Kidney epithelial cell (primary cell): ENCODE results near the gene GAS2L1. TPM values are rescaled to one million over a fixed set of nuclear protein-coding genes. Genes with fewer than 3 reads are reported as not detected.
"Not testable (repeated sequence)": the region's sequence is repeated elsewhere in the genome, so short reads cannot be mapped to it uniquely, and the experiment has no call there.

Experiments
- DNase-seq: peaks from one replicate; pipeline ENCODE4 v3.0.0-alpha.2; 2010; ENCODE audit warnings: low read depth
- H3K27me3 ChIP-seq: 2 replicates; pipeline ENCODE4 v1.6.0; 2011; ENCODE audit warnings: low read length; ENCODE audit not compliant: control insufficient read depth, insufficient read depth
- H3K36me3 ChIP-seq: 2 replicates; pipeline ENCODE4 v1.5.1; 2011; ENCODE audit warnings: low read length; ENCODE audit not compliant: control insufficient read depth, insufficient read depth
- H3K4me3 ChIP-seq: 2 replicates; pipeline ENCODE4 v1.5.1; 2011; ENCODE audit warnings: low read depth, mild to moderate bottlenecking, control low read depth, low read length
- total RNA-seq: library from RNA; depleted of rRNA; stranded (reverse); fragments of >200 nt; gene quantifications from 2 replicates; pipeline ENCODE4 v1.2.3, GENCODE V29; 2015
- TF ChIP-seq, protein P1 (sequence below): IDR thresholded peaks from 2 replicates; pipeline ENCODE4 v1.5.1; 2011; ENCODE audit warnings: mild to moderate bottlenecking, moderate library complexity, low read length, control low read depth, inconsistent platforms; ENCODE audit not compliant: insufficient read depth, poor library complexity, severe bottlenecking

Gene GAS2L1
- total RNA-seq, 1 donor from 2014 or later, result 8.9 TPM

DNA sequence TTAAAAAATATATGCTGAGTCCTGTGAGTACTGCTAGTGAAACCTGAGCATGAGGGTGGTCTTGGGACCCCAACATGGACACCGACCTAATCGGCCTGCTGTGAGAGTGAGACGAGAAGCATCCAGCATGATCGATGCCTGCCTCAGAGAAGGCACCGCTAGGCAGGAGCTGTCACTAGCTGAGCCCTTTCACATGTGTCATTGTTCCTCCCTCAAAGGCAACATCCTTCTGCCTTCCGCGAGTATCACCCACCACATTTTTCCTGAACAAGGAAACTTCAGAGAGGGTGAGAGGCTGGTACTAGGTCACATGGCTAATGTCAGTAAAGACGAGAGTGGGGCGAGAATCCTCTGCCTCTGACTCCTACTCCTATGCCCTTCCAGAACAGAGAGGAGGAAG is 46.3 kb downstream of the GAS2L1 start:
- DNase-seq, result no peak
- H3K36me3 ChIP-seq, result peaks cover 3% of the 10 kb centered on the region
- H3K4me3 ChIP-seq, result no peak overlapping the region
- TF ChIP-seq, protein P1, sequence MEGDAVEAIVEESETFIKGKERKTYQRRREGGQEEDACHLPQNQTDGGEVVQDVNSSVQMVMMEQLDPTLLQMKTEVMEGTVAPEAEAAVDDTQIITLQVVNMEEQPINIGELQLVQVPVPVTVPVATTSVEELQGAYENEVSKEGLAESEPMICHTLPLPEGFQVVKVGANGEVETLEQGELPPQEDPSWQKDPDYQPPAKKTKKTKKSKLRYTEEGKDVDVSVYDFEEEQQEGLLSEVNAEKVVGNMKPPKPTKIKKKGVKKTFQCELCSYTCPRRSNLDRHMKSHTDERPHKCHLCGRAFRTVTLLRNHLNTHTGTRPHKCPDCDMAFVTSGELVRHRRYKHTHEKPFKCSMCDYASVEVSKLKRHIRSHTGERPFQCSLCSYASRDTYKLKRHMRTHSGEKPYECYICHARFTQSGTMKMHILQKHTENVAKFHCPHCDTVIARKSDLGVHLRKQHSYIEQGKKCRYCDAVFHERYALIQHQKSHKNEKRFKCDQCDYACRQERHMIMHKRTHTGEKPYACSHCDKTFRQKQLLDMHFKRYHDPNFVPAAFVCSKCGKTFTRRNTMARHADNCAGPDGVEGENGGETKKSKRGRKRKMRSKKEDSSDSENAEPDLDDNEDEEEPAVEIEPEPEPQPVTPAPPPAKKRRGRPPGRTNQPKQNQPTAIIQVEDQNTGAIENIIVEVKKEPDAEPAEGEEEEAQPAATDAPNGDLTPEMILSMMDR, result no peak
- H3K27me3 ChIP-seq, result no peaks in the 10 kb centered on the region

DNA sequence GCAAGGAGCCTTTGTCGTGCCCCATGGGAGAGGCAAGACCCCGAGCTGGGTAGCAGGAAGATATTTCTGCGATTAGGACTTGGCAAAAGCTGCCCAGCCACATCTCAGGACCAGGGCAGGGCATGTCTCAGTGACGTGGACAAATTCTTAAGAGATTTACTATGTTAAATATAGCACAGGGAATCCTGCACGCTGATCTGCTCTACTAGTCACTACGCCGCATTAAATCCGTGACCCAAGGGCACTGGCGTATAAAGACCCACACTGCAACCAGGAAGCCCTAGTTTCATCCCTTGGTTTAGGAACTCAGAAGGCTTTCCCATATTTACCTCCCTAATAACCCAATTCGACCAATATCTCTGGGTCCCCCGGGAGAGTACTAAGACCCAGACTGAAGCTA is 46.8 kb downstream of the GAS2L1 start:
- DNase-seq, result no peak
- peaks cover 3% of the 10 kb centered on the region for H3K36me3 ChIP-seq
- no peaks in the 10 kb centered on the region for H3K27me3 ChIP-seq
- no peak overlapping the region for H3K4me3 ChIP-seq
- TF ChIP-seq, protein P1, result no peak

DNA sequence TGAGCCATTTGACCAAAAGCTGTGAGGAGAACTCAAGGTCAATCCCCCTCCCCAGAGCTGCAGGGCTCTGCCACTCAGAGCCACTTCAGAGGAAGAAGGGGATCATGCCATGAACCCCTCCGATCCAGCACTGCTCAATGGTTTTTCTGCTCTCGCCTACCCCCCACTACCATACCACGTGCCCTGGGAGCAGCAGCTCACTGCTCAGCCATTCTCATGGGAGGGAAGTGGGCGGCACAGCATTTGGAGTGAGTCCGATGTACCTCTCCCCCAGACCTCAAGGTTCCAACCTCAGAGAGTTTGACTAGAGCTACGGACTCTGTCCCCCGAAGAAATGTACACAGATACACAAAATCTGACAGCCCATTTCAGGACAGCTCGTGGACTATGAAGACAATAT is 47.4 kb downstream of the GAS2L1 start:
- Histone ChIP-seq H3K27me3 (no peaks in the 10 kb centered on the region), H3K36me3 (peaks cover 3% of the 10 kb centered on the region), H3K4me3 (no peak overlapping the region)
- no peak for DNase-seq
- TF ChIP-seq, protein P1, result no peak

DNA sequence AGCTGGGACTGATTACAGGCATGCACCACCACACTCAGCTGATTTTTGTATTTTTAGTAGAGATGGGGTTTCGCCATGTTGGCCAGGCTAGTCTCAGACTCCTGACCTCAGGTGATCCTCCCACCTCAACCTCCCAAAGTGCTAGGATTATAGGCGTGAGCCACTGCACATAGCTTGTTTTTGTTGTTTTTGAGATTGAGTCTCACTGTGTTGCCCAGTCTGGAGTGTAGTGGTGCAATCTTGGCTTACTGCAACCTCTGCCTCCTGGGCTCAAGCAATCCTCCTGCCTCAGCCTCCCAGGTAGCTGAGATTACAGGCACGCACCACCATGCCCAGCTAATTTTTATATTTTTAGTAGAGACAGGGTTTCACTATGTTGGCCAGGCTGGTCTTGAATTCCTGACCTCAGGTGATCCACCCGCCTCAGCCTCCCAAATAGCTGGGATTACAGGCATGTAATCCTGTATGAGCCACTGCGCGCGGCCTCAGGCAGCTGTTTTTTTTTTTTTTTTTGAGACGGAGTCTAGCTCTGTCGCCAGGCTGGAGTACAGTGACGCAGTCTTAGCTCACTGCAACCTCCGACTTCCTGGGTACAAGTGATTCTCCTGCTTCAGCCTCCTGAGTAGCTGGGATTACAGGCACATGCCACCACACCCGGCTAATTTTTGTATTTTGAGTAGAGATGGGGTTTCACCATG is 50.9 kb downstream of the GAS2L1 start:
- not testable (repeated sequence) for H3K27me3 ChIP-seq, DNase-seq, H3K36me3 ChIP-seq, H3K4me3 ChIP-seq

DNA sequence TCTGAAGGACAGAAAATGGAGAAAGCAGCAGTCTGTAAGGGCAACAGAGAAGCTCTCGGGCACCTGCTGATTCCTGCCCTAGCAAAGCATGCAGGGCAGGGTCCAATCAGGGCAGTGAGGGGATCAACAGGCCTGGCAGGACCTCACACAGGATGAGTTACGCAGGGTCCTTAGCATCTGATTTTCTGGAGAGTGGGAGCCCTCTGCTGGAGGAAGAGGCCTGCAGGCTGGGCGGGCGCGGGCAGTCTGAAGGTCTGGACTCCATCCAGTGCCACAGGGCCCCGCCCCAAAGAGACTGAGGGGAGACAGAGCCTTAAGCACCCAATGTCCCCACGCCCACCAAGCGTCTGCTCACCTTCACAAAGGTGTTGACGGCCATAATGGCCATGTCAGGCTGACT is 53.0 kb downstream of the GAS2L1 start:
- no peak for DNase-seq
- Histone ChIP-seq H3K4me3 (no peak overlapping the region), H3K36me3 (peaks cover 3% of the 10 kb centered on the region), H3K27me3 (no peaks in the 10 kb centered on the region)
- TF ChIP-seq, protein P1, result peak; percentile 79

Other genes starting within 250 kb of the GAS2L1 start
- not detected in 2 replicates for gene C22orf31, start 244.8 kb upstream of the GAS2L1 start, total RNA-seq
- gene KREMEN1, start 233.6 kb upstream of the GAS2L1 start, total RNA-seq, result 6.5 and 7.1 TPM in 2 replicates
- gene EMID1, start 100.8 kb upstream of the GAS2L1 start, total RNA-seq, result 2.2 and 6.0 TPM in 2 replicates
- 51.8 and 59.6 TPM in 2 replicates for gene RHBDD3, start 38.7 kb upstream of the GAS2L1 start, total RNA-seq
- gene EWSR1, start 38.4 kb upstream of the GAS2L1 start, total RNA-seq, result 189 and 205 TPM in 2 replicates
- gene RASL10A, start 9.0 kb downstream of the GAS2L1 start, total RNA-seq, result 0.33 TPM in 1 of 2 replicates, not detected in the other
- gene AP1B1, start 81.9 kb downstream of the GAS2L1 start, total RNA-seq, result 65.2 and 71.6 TPM in 2 replicates
- gene RFPL1, start 131.9 kb downstream of the GAS2L1 start, total RNA-seq, result not detected in 2 replicates
- 5.2 and 5.7 TPM in 2 replicates for gene NEFH, start 173.6 kb downstream of the GAS2L1 start, total RNA-seq
- 51.6 and 53.9 TPM in 2 replicates for gene THOC5, start 247.1 kb downstream of the GAS2L1 start, total RNA-seq